Activated gamma-delta T cell treated with Interleukin-2 at 50 U/mL for 16 hours (primary cell): ENCODE results near the gene NEK3.
"Not testable (repeated sequence)": the region's sequence is repeated elsewhere in the genome, so short reads cannot be mapped to it uniquely, and the experiment has no call there.

Experiments
- DNase-seq: peaks from one replicate; pipeline ENCODE4 v3.0.0-alpha.2; 2020

The NEK3 gene

GRCh38 chr13:52112591-52112990, 46.8 kb downstream of the NEK3 start:
- DNase-seq: no peak

DNA sequence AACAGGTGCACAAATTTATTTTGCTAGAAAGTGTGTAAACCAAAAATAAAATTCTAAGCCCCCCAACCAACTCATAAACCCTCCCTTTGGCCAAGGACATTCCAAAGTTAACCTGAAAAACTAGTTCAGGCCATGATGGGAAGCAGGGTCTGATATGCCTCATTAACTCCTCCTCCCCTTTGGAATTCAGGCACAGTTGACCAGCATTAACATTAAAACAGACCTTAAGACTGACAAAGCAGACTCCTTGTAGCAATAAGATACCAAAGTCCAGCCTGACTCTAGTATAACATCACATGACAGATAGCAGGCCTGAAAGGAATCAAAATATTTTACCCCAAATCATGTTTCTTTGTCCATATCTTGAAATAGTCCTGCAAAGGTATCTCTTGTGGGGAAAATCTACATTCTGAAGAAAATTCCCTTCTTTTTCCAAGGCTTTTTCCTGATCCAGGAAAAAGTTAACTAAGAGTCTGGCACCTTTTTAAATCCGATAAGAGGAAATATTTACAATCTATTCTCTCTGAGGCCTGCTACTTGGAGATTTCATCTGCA, 50.2 kb downstream of the NEK3 start:
- DNase-seq: no peak

GRCh38 chr13:52105841-52106240, 53.6 kb downstream of the NEK3 start:
- DNase-seq: no peak

- DNase-seq: no peak
Measured at GRCh38 chr13:52104624-52105023, 54.8 kb downstream of the NEK3 start.

DNA sequence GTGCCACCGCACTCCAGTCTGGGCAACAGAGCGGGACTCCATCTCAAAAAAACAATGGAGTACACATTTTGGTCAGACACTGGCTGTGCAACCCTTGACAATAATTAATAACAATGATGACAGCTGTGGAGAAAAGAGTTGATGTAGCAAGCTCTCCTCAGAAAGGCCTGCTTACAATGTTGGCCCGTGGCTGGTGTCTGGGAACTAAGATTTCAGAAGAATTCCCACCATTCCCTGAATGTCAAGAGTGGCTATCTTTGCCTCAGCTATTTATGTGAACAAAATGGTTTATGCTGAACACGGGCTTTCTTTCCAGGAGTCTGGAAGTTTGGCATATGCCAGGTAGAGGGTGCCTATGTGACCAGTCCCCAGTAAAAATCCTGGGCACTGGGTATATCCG, 56.0 kb downstream of the NEK3 start:
- no peak for DNase-seq

DNA sequence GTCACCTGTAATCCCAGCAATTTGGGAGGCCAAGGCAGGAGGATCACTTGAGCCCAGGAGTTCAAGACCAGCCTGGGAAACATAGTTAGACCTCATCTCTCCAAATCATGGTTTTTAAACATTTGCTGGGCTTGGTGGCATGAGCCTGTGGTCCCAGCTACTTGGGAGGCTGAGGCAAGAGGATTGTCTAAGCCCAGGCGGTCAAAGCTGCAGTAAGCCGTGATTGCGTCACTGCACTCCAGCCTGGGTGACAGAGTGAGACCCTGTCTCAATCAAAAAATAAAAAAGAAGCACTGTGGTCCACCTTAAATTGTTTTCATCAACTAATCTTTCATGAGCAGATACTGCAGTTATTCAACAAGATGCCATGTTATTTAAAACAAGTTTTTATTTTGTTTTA, 57.0 kb downstream of the NEK3 start:
- DNase-seq: not testable (repeated sequence)

DNA sequence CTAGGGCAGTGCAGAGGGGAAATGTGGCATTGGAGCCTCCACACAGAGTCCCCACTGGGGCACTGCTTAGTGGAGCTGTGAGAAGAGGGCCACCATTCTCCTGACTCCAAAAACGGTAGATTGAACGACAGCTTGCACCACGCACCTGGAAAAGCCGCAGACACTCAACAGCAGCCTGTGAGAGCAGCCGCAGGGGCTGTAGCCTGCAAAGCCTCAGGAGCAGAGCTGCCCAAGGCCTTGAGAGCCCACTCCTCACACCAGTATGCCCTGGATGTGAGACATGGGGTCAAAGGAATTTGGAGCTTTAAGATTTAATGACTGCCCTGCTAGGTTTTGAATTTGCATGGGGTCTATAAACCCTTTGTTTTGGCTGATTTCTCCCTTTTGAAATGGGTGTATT, 62.2 kb downstream of the NEK3 start:
- DNase-seq: no peak

DNA sequence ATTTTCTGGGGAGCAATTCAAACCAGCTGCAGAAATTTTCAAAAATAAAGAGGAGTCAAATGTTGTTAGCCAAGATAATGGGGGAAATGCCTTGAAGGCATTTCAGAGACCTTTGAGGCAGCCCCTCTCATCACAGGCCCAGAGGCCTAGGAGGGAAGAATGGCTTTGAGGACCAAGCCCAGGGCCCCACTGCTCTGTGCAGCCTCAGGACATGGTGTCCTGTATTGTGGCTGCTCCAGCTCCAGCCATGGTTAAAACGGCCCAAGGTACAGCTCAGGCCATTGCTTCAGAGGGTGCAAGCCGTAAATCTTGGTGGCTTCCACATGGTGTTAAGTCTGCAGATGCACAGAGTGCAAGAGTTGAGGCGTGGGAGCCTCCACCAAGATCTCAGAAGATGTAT, 62.6 kb downstream of the NEK3 start:
- no peak for DNase-seq

- DNase-seq: no peak
Measured at GRCh38 chr13:52096062-52096461, 63.3 kb downstream of the NEK3 start.

DNA sequence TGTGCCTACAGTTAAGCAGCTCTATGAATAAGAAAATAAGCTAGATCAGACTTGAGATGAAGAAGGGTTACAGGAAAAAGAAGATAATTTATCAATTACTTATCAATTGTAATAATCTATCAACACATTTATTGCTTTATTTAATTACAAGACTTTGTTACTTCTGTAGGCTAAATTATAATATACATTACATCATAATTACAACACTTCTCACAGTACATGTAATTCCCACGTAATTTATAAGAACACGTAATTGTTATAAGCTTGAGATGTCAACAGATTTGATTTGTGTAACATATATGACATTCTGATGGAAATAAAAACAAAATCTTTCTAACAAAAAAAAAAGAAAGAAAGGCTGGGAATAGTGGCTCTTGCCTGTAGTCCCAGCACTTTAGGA, 67.3 kb downstream of the NEK3 start:
- no peak for DNase-seq

DNA sequence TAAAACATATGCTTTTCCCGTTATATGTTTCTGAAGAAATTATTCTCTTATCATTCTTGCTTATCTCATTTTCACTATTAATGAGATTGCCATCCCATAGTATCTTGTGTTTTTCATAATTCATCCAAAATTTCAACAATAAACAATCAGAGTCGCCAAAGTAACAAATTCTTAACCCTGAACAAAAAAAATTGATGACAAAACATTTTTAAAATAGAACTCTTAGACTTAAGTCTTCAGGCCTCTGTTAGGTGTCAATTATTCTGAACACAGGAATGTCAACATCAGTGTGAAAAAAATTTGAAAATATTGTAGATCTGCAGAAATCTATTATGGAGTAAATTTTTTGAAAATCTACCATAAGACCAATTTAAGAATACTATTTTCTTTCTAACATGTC, 67.9 kb downstream of the NEK3 start:
- DNase-seq: no peak

DNA sequence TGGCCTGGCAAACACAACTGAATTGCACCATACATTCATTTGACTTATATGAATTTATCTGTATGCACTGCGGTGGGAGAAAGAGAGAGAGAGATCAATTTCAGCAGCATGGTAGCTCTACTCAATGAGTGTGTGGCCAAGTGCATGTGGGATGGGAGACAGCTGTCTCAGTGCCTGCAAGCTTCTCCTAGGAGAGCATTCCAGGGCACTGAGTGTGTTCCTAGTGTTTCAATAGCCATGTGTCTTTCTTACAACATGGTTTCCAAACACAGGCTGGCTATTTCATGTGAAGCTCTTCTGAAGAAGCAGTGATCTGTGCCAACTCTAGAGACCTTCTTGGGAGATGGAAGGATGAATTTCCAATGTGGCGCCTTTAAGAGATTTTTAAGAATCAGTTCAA, 74.0 kb downstream of the NEK3 start:
- DNase-seq: no peak

- not testable (repeated sequence) for DNase-seq
Measured at GRCh38 chr13:52084981-52085380, 74.4 kb downstream of the NEK3 start.
